Measurements from ENCODE around the gene PPIB. TPM values are rescaled to one million over a fixed set of nuclear protein-coding genes. Genes with fewer than 3 reads are reported as not detected.

PPIB gene
- total and polyA plus RNA-seq, 2 donors (not counting 1 experiment from before 2014, with no cell fraction given) = 108 to 176 TPM

DNA sequence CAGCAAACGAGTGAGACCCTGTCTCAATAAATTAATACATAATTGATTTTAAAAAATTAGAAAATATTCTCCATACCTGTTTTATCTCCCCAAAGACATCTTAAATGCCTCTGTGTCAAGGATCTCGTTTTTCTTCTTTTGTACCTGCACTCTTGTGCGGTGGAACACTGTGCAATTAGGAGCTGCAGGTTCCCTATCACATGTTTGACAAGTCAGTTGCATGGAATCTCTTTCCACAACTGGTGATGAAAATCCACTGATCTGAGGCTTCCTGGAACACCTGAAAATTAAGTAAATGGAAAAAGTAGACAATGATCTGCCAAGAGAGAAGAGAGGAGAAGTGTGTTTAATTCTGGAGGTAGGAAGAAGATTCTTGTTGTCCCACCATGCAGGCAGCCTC, 14.2 kb downstream of the PPIB start:
- Histone ChIP-seq H3K9ac (ENCODE audit: low read length) (no peak overlapping the region), H4K20me1 (ENCODE audit: control insufficient read depth, insufficient read depth, low read length, poor library complexity, severe bottlenecking) (peaks cover 32% of the 10 kb centered on the region), H3K27me3 (replicated peaks in 1 of 4; ENCODE audit: control extremely low read depth in 1 of 4, control insufficient read depth in 3 of 4, insufficient read depth in 4 of 4, low read length in 3 of 4) (no peaks in the 10 kb centered on the region), H3K4me3 (ENCODE audit: control extremely low read depth in 1 of 5, extremely low read depth in 1 of 5, insufficient read depth in 1 of 5, low read depth in 2 of 5, low read length in 4 of 5) (no peak overlapping the region), H3K36me3 (replicated peaks in 1 of 2; ENCODE audit: control extremely low read depth in 1 of 2, control insufficient read depth in 1 of 2, extremely low read depth in 1 of 2, insufficient read depth in 2 of 2, low read length in 1 of 2) (peaks cover 1 to 19% of the 10 kb centered on the region in 2 experiments), H3K27ac (ENCODE audit: low read length in 2 of 2) (no peak overlapping the region), H3K79me2 (ENCODE audit: control insufficient read depth, insufficient read depth, low read length) (peaks cover 20% of the 10 kb centered on the region), H3K4me2 (replicated peaks; ENCODE audit: low read depth, low read length, poor library complexity, severe bottlenecking) (no peak overlapping the region), H2AFZ (ENCODE audit: insufficient read depth, low read depth, low read length, poor library complexity, severe bottlenecking) (no peak overlapping the region), H3K9me3 (ENCODE audit: control extremely low read depth in 1 of 3, control insufficient read depth in 2 of 3, insufficient read depth in 1 of 3, low read length in 2 of 3) (no peaks in the 10 kb centered on the region), H3K4me1 (ENCODE audit: control insufficient read depth in 2 of 2, insufficient read depth in 2 of 2, low read length in 2 of 2) (peaks cover 27 to 50% of the 10 kb centered on the region in 2 donors)
- ChIA-PET POLR2A (no interaction called here), CTCF (interaction anchor here (1.5 kb wide), 1 partner anchor 11 kb away, joined by 5 read pairs; no protein-coding TSS in a partner anchor)
- no peak for ATAC-seq (ENCODE audit: low read depth)
- Mint-ChIP-seq H3K27ac (peak overlapping the region; percentile 22), H3K27me3 (no peaks in the 10 kb centered on the region), H3K4me3 (no peak overlapping the region), H3K4me1 (peaks cover 52% of the 10 kb centered on the region), H3K9me3 (ENCODE audit: insufficient read depth) (no peaks in the 10 kb centered on the region)
- intact Hi-C loops (cut with micrococcal nuclease) = no loop called here
- DNase-seq = no peak
- 100% methylated on average over 2 of the region's 3 CpGs for WGBS (ENCODE audit: insufficient coverage)
- TF ChIP-seq, protein P1, sequence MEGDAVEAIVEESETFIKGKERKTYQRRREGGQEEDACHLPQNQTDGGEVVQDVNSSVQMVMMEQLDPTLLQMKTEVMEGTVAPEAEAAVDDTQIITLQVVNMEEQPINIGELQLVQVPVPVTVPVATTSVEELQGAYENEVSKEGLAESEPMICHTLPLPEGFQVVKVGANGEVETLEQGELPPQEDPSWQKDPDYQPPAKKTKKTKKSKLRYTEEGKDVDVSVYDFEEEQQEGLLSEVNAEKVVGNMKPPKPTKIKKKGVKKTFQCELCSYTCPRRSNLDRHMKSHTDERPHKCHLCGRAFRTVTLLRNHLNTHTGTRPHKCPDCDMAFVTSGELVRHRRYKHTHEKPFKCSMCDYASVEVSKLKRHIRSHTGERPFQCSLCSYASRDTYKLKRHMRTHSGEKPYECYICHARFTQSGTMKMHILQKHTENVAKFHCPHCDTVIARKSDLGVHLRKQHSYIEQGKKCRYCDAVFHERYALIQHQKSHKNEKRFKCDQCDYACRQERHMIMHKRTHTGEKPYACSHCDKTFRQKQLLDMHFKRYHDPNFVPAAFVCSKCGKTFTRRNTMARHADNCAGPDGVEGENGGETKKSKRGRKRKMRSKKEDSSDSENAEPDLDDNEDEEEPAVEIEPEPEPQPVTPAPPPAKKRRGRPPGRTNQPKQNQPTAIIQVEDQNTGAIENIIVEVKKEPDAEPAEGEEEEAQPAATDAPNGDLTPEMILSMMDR (IDR thresholded peaks at IDR 0.05) = no peak
- no peak for TF ChIP-seq EZH2 (IDR thresholded peaks at IDR 0.05; ENCODE audit: borderline replicate concordance, insufficient read depth, low read depth, low read length, poor library complexity, severe bottlenecking)

DNA sequence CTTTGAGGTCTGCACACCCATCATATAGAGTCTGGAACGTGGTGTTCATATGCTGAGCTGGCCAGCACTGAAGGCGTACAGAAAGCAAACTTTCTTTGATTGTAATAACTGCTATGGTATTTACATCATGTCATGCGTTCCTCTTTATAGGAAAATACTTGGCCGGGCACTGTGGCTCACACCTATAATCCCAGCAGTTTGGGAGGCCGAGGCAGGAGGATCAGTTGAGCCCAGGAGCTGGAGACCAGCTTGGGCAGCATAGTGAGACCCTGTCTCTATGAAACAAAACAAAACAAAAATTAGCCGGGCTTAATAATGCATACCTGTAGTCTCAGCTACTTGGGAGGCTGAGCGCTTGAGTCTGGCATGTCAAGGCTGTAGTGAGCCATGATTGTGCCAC, 14.7 kb downstream of the PPIB start:
- CTCF ChIA-PET = interaction anchor here (1.5 to 2.0 kb wide), 2 partner anchors 9 to 11 kb away, joined by 5 to 6 read pairs; no protein-coding TSS in a partner anchor
- ATAC-seq (ENCODE audit: low read depth) = no peak
- peaks cover 19% of the 10 kb centered on the region for H3K79me2 ChIP-seq (ENCODE audit: control insufficient read depth, insufficient read depth, low read length)
- 100% methylated on average over 3 of the region's 7 CpGs for WGBS (ENCODE audit: insufficient coverage)
- peak overlapping the region; percentile 16 for H3K27ac Mint-ChIP-seq
- H3K9me3 ChIP-seq (ENCODE audit: control extremely low read depth in 1 of 3, control insufficient read depth in 2 of 3, insufficient read depth in 1 of 3, low read length in 2 of 3) = no peaks in the 10 kb centered on the region
- no peak overlapping the region for H2AFZ ChIP-seq (ENCODE audit: insufficient read depth, low read depth, low read length, poor library complexity, severe bottlenecking)
- no peak overlapping the region for H3K27ac ChIP-seq (ENCODE audit: low read length in 2 of 2)
- TF ChIP-seq, protein P1 (IDR thresholded peaks at IDR 0.05) = no peak
- no peak for TF ChIP-seq EZH2 (IDR thresholded peaks at IDR 0.05; ENCODE audit: borderline replicate concordance, insufficient read depth, low read depth, low read length, poor library complexity, severe bottlenecking)
- H3K27me3 Mint-ChIP-seq = no peaks in the 10 kb centered on the region
- peaks cover 29% of the 10 kb centered on the region for H4K20me1 ChIP-seq (ENCODE audit: control insufficient read depth, insufficient read depth, low read length, poor library complexity, severe bottlenecking)
- H3K4me3 Mint-ChIP-seq = no peak overlapping the region
- H3K36me3 ChIP-seq (replicated peaks in 1 of 2; ENCODE audit: control extremely low read depth in 1 of 2, control insufficient read depth in 1 of 2, extremely low read depth in 1 of 2, insufficient read depth in 2 of 2, low read length in 1 of 2) = peaks cover 1 to 22% of the 10 kb centered on the region in 2 experiments
- DNase-seq = no peak
- H3K9me3 Mint-ChIP-seq (ENCODE audit: insufficient read depth) = no peaks in the 10 kb centered on the region
- intact Hi-C loops (cut with micrococcal nuclease) = no loop called here
- H3K4me1 Mint-ChIP-seq = peaks cover 51% of the 10 kb centered on the region
- H3K27me3 ChIP-seq (replicated peaks in 1 of 4; ENCODE audit: control extremely low read depth in 1 of 4, control insufficient read depth in 3 of 4, insufficient read depth in 4 of 4, low read length in 3 of 4) = no peaks in the 10 kb centered on the region
- H3K4me3 ChIP-seq (ENCODE audit: control extremely low read depth in 1 of 5, extremely low read depth in 1 of 5, insufficient read depth in 1 of 5, low read depth in 2 of 5, low read length in 4 of 5) = no peak overlapping the region
- H3K9ac ChIP-seq (ENCODE audit: low read length) = no peak overlapping the region
- H3K4me1 ChIP-seq (ENCODE audit: control insufficient read depth in 2 of 2, insufficient read depth in 2 of 2, low read length in 2 of 2) = peaks cover 27 to 46% of the 10 kb centered on the region in 2 donors
- H3K4me2 ChIP-seq (replicated peaks; ENCODE audit: low read depth, low read length, poor library complexity, severe bottlenecking) = no peak overlapping the region
- POLR2A ChIA-PET = no interaction called here

All from B cell (primary cell).